Progenitor cell of endocrine pancreas (in vitro differentiated cells): ENCODE results near the gene DMBX1. TPM values are rescaled to one million over a fixed set of nuclear protein-coding genes. Genes with fewer than 3 reads are reported as not detected.

Experiments
- DNase-seq: peaks from one replicate; pipeline ENCODE4 v3.0.0; 2021; ENCODE audit warnings: low spot score; ENCODE audit not compliant: unreplicated experiment
- H3K27ac Mint-ChIP-seq: 2 replicates; pipeline ENCODE4 v1.8.0; 2021; ENCODE audit warnings: mild to moderate bottlenecking, moderate library complexity, mixed read lengths
- H3K27me3 Mint-ChIP-seq: 2 replicates; pipeline ENCODE4 v1.8.0; 2021; ENCODE audit warnings: mixed read lengths
- H3K36me3 Mint-ChIP-seq: 2 replicates; pipeline ENCODE4 v1.8.0; 2022; ENCODE audit warnings: mixed read lengths; ENCODE audit not compliant: insufficient read depth
- H3K4me1 Mint-ChIP-seq: 2 replicates; pipeline ENCODE4 v1.8.0; 2021; ENCODE audit warnings: low read depth, mixed read lengths
- H3K4me3 Mint-ChIP-seq: 2 replicates; pipeline ENCODE4 v1.8.0; 2021; ENCODE audit warnings: low read depth, mild to moderate bottlenecking, moderate library complexity, mixed read lengths
- H3K9me3 Mint-ChIP-seq: 2 replicates; pipeline ENCODE4 v1.8.0; 2021; ENCODE audit warnings: low read depth, mixed read lengths
- total RNA-seq: library from RNA; stranded (reverse); gene quantifications from 2 replicates; pipeline ENCODE4 v1.2.1, GENCODE V29; 2021
- TF ChIP-seq, protein P1 (sequence below): fragments of 200-600 bp; sonication (generic); IDR thresholded peaks from one replicate; pipeline ENCODE4 v1.5.0; 2021; ENCODE audit warnings: antibody characterized with exemption, mild to moderate bottlenecking; ENCODE audit not compliant: unreplicated experiment

The DMBX1 gene
- total RNA-seq, 1 donor from 2014 or later, result not detected

DNA sequence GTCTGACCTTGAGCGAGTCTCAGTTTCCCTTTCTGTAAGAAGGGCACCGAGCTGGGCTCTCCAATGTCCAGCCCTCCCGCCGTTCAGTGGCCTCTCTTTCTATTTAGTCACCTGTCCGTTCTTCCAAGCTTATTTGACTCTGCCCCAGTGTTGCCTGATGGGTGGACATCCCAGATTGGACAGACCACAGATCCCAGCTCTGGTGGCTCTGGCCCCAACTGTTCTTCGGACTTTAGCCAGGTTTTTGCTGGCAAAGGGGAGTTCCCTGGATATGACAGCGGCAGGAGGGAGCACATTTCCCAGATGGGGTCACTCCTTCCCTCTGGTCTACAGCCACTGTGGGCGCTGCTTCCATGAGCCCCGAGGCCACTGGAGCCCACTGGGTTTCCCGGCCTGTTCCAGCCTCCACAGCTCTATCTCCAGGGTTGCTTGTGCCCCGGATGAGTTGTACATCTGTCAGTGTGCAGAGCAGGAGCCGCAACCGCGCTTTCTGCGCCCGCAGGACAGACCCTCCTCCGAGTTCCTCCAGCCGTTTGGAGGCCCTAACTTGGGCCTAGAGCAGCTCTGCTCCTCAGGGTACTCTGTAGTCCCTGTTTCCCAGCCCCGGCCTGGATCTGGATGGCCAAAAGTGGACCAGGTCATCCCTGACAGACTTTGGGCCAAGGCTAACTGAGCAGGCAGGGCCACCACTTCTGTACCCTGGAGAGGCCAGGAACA is 3.8 kb downstream of the DMBX1 start:
- H3K4me1 Mint-ChIP-seq, result peaks cover 8% of the 10 kb centered on the region
- no peaks in the 10 kb centered on the region for H3K9me3 Mint-ChIP-seq
- no peak overlapping the region for H3K27ac Mint-ChIP-seq
- DNase-seq, result no peak
- no peak overlapping the region for H3K4me3 Mint-ChIP-seq
- TF ChIP-seq, protein P1, sequence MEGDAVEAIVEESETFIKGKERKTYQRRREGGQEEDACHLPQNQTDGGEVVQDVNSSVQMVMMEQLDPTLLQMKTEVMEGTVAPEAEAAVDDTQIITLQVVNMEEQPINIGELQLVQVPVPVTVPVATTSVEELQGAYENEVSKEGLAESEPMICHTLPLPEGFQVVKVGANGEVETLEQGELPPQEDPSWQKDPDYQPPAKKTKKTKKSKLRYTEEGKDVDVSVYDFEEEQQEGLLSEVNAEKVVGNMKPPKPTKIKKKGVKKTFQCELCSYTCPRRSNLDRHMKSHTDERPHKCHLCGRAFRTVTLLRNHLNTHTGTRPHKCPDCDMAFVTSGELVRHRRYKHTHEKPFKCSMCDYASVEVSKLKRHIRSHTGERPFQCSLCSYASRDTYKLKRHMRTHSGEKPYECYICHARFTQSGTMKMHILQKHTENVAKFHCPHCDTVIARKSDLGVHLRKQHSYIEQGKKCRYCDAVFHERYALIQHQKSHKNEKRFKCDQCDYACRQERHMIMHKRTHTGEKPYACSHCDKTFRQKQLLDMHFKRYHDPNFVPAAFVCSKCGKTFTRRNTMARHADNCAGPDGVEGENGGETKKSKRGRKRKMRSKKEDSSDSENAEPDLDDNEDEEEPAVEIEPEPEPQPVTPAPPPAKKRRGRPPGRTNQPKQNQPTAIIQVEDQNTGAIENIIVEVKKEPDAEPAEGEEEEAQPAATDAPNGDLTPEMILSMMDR, result no peak
- peaks cover 93% of the 10 kb centered on the region for H3K27me3 Mint-ChIP-seq
- H3K36me3 Mint-ChIP-seq, result no peaks in the 10 kb centered on the region

DNA sequence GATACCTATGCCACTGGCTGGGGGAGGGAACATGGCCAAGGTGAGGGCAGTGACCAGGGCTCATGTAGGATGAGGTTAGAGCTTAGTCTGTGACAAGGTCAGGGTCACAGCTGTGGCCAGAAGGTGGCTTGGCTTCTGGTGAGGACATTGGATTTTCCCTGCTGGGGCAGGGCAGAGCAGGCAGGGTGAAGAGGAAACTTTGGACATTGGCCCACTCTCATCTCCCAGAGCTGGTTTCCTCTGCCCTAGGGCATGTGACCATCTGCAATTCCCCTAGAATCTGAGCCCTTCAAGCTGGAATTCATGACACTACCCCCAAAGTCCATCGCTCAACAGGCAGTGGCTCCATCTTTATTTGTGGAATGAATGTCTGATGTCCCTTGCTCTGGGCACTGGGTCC is 5.3 kb downstream of the DMBX1 start:
- Mint-ChIP-seq H3K9me3 (no peaks in the 10 kb centered on the region), H3K4me1 (peaks cover 3% of the 10 kb centered on the region), H3K36me3 (no peaks in the 10 kb centered on the region), H3K27ac (no peak overlapping the region), H3K4me3 (no peak overlapping the region), H3K27me3 (peaks cover 94% of the 10 kb centered on the region)
- no peak for DNase-seq
- TF ChIP-seq, protein P1, result no peak

DNA sequence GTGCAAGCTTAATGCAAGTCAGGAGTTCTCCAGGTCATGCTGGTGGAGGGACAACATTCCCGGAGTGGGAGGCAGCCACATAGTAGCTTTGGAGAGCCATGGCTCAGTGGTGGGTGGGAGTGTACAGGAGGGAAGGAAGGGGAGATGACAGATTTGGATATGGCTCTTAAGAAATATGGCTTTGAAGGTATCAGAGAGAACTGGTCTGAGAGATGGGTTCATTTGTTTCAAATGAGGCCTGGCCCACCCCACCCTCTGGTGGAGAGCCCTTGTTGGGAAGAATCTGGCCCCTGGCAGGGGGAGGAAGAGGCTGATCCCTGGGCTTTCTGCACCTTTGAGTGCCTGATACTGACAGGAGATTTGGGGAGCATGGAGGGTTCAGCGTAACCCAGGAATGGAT is 6.1 kb downstream of the DMBX1 start:
- TF ChIP-seq, protein P1, result no peak
- Mint-ChIP-seq H3K4me3 (no peak overlapping the region), H3K27ac (no peak overlapping the region), H3K27me3 (peaks cover 91% of the 10 kb centered on the region), H3K36me3 (no peaks in the 10 kb centered on the region), H3K4me1 (no peaks in the 10 kb centered on the region), H3K9me3 (no peaks in the 10 kb centered on the region)
- no peak for DNase-seq

DNA sequence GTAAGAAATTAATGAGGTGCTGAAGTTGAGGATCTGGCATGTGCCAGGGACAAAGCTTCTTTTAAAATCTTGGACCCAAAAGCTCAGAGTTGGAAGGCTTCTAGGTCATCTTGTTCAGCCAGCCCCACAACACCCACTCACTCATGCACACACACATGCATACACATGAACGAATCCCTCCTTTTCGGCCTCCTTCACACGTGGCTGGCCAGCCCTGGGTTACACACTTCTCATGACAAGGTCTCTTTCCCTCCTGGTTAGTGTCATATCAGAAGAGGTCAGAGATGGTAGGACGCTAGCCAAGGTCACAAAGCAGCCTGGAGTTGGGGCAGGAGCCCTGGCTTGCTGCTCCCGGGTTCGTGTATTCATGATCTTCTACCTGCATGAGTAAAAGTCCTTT is 6.9 kb downstream of the DMBX1 start:
- Mint-ChIP-seq H3K27ac (no peak overlapping the region), H3K4me1 (no peaks in the 10 kb centered on the region), H3K4me3 (no peak overlapping the region), H3K36me3 (no peaks in the 10 kb centered on the region), H3K27me3 (peaks cover 85% of the 10 kb centered on the region), H3K9me3 (no peaks in the 10 kb centered on the region)
- no peak for DNase-seq
- TF ChIP-seq, protein P1, result no peak

DNA sequence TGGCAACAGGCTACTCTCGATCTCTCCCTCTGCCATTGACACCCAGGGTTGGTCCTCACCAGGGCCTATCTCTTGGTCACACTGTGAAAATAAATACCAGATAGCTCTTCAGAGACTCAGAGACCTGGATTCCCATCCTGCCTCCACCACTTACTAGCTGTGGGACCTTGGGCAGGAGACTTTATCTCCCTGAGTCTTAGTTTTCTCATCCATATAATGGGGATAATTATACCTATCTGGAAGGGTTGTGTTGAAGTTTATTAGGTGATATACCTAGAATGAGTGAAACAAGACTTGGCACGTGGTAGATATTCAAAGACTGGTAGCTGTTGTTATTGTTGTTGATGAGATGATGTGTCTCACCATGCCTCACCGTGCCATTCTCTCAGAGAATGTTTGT is 7.4 kb downstream of the DMBX1 start:
- no peak overlapping the region for H3K4me3 Mint-ChIP-seq
- H3K27me3 Mint-ChIP-seq, result peaks cover 83% of the 10 kb centered on the region
- no peaks in the 10 kb centered on the region for H3K4me1 Mint-ChIP-seq
- no peak overlapping the region for H3K27ac Mint-ChIP-seq
- TF ChIP-seq, protein P1, result no peak
- no peaks in the 10 kb centered on the region for H3K9me3 Mint-ChIP-seq
- no peaks in the 10 kb centered on the region for H3K36me3 Mint-ChIP-seq
- no peak for DNase-seq
